ENCODE results near the gene AREL1.

Gene AREL1

DNA sequence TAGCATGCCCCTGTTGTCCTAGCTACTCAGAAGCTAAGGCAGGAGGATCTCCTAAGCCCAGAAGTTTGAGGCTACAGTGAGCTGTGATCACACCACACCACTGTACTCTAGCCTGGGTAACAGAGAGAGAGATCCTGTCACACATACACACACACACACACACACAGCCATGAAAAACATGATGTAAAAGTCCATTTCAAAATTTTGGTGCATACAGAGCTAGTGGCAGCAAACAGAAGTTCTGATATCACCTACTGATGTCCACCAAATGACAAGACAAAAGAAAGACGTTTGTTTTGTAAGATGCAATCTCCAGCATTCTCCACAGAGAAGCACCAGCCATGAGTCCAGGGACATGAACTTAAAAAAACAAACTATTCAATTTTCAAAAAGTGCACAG is 15.9 kb downstream of the AREL1 start:
- DNase-seq: no peak

DNA sequence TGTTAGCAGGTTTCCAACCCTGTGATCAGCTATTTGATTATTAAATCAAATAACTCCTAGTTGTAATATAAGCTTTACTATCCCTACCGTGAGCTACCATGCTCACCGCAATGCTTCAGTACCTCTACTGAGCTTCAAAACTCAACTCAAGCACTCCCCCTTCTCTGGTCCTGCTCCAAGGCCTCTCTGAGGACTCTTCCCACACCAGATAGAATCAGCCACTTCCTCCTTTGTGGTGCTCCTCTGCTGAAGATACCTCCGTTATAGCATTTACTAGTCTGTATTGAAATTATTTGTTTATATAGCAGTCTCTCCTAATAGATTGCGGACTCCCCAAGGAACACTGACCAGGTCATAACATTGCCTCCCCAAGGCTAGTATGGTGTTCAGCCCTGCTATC is 17.5 kb downstream of the AREL1 start:
- no peak for DNase-seq

DNA sequence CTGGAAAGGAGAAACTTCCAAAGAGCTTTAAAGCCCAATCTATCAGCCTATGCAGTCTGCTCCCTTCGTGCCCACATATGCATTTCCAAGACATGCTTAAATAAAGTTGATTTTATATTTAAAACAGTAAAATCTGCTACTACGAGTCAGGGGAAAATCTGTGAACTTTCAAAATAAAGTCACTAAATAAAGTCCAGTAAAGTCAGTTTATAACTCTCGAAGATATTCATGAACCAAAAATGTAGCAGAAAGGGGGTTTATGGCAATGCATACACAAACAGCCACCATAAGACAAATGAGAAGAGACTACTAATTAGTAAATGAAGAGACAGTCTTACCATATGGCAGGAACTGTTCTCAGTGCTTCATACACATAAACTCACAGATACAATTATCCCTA is 19.7 kb downstream of the AREL1 start:
- DNase-seq: no peak

DNA sequence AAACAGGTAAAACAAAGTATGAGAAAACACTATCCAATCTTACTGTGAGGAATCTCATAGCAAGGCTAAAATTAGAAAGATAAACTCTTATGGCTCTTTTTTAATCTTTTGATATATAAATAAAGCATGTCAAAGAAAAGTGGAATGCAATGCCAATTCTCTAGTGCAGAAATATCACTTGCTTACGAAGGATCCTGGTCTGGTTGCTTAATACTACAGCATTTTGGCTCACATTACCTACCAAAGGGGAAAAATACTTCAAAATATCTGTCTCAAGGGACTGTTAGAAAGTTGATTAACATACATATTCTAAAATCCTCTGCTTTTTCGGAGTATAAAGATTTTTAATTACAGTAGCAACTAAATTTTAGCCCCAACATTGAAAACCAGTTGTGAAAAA is 21.4 kb downstream of the AREL1 start:
- DNase-seq: no peak

DNA sequence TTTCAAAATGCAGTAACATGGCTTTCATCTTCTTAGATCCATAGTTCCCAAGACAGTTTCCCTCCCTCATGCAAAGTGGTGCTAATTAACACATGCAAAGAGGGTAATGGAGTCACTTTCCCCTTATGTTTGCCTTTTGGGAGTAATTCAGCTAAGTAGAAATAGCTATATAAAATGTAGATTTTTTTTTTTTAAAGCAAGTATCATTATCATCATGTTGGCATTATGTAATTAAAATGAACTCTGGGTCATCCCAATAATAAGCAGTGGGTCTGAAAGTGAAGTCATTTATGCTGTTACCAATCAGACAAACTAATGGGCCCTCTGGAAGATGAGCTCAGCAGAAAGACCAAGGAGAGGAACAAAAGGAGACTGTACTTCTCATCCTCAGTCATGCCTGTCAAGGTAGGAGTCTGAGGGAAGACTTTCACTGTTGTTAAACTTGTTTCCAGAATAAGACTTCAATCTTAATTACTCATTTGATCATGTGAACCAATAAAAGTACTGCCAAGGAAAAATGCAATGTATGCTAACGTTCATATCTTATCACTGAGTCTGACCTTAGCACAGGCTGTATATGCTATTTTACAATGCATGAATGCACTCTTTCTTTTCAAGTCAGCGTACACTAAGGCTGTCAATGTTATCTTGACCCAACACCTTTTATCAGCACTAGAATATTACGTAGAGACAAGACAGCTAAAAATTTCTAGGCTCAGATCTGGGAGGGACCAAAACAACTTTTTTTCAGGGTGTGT is 26.8 kb downstream of the AREL1 start:
- DNase-seq: no peak

DNA sequence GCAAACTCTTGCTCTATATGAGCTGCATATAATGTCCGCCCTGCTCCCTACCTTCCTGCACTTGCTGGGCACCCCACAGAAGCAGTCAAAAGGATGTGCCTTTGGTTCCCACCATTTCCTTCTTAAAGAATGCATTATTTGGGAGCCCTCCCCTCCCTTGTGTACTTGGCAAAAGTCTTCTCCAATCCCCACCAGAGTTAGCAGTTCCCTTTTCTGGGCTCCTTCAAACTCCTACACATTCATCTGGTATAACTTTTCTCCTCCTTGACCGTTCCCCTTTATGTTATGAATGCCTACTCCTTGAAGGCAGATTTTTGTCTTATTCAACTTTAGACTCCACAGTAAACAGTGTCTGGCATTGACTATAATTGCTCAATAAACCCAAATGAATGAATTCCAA is 27.8 kb downstream of the AREL1 start:
- no peak for DNase-seq

DNA sequence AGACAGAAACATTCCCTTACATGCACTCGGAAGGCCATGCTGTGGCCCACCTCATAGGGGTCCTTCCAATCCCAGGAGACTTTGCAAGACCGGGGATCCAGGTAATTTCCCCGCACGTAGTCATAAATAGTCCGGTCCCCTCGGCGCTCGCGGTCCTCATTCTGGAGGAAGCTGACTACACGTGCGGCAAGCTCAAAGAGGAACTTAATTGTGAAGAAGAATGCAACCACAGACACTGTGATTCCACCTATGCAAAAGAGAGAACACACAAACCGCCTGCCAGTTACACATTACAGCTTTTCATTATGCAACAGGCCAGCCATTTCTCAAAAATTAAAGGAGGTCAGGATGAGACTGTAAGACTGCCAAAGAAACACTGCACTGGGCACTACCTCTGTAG is 28.4 kb downstream of the AREL1 start:
- DNase-seq: peak; percentile 42

DNA sequence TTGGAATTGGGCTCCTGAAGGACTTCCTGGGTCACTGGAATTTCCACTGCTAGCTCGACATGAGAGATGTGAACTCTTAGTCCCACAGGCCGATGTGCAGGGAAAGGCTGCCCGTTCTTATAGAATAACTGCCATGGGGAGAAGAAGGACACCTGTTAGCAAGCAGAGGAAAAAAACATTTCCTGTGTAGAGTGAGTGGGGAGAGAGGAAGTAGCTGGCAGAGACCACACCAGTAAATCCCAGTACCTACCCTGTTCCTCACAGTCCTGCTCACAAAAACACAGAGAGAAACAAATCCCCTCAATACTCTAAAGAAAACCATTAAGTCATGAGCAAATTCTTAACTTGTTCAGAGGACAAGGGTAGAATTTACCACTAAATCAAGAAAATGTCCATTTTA is 29.5 kb downstream of the AREL1 start:
- DNase-seq: no peak

DNA sequence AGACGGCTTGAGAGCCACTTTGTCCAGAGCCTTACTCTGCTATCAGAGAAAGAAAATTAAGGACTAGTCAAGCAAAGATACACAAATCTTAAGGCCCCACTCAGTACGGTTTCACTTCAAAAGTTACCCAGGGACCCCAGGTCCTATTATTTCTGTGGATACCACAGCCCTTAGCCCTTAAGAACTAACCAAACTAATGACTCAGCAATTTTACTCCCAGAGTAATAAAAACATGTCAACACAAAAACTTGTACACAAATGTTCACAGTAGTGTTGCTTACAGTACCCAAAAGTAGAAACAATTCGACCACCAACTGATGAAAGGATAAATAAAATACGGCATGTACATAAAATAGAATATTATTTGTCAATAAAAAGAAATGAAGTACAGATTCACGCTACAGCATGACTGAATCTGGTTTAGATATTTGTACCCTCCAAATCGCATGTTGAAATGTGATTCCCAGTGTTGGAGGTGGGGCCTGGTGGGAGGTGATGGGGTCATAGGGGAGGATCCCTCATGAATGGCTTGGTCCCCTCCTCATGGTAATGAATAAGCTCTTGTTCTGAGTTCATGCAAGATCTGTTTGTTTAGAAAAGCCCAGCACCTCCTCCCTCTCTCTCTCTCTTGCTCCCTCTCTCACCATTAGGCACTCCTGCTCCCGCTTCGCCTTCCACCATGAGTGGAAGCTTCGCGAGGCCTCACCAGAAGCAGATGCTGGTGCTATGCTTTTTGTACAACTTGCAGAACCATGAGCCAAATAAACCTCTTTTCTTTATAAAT is 30.5 kb downstream of the AREL1 start:
- DNase-seq: no peak

DNA sequence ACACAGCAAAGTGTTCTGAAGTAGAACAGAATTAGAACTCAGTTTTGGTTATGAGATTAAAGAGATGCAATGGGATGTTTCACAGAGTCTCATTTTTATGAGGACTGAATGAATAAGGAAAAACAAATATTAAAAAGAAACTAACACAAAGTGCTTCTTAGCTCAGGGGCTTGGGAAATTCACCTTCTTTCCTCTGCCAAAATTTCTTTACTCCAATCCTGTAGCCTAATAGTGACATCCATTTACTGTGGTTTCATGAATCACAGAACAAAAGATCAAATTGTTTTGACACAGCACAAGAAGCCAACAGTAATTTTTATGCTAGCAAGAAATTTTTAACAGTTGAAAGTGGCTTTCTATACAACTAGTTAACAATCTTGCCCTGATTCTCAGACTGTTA is 37.7 kb downstream of the AREL1 start:
- no peak for DNase-seq

DNA sequence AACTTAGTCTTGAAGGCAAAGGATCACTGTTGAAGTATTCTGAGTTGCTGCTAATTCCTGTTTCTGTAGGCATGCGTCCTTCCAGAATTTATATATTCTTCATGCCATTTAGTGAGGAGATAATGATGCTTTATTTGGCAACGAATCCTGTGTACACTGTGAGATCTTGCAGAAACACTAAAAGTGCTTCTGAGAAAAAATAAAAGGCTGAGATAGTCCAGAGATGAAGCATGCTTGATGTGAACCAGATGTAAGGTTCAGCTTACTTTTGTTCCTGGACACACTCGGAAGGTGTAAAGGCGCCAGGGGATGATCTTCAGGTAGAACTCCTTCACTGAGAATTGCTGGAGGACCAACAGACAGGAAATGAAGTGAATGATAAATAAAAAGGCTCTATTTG is 39.1 kb downstream of the AREL1 start:
- DNase-seq: no peak

DNA sequence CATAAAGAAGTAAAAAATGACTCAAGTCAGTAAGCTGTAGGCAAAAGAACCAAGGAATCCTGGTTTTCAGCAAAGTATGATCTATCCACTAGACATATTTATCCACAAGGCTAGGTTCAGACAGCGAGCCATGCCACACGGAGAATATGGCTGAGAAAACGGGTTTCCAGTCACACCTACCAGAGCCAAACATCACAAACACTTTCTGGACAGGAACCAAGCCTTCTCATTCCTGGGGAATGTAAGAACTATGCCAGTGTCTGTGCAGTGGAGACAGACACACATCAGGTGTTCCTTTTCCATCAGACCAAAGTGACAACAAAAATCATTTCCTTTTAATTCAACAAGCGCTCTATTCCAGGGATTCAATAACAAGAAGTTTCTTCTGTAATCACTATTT is 41.1 kb downstream of the AREL1 start:
- no peak for DNase-seq

DNA sequence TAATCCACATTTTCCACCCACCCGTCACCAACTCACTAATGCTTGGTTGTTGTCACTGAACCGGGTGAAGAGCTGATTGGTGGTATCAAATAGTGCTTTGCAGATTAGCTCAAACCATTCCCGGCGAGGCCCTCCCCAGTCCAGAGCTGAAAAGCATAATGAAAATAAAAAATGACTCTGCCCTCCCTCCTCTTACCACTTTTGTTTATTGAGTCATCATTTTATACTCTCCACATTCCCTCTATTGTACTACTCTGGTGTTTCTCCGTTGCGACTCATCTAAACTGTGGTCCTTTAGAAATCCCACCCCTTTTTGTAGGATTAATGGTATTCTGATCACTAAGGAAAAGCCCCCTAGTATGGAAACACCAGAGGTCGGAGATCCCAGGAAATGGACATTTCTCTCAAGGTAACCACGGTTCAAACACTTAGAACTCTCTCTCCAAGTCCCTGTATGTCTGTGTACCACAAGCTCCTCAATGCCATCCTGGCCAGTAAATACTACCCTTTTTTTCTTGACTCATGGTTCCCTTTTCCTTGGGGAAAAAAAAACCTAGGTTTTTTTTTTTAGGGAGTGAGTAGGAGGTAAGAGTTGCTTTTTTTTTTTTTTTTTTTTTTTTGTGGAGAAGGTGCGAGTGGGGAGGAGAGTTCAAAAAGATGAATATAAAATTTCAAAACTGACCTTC is 42.0 kb downstream of the AREL1 start:
- DNase-seq: no peak

DNA sequence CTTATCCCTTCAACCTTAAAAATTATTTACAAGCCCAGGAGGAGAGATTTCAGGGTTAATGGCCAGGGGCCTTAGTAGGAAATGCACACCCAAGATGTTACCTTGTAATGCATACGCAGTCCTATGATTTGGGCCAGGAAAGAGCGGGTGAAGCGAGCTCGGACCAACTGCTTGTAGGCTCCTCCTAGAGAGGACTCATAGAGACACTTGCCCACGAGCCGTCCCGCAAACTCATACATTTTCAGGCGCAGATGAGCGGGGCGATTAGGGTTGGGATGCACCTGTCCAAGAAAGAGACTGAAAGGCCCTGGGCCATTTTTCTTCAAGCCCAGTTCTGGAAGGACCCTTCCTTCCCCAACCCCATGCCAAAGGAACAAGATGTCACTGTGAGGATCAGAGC is 43.0 kb downstream of the AREL1 start:
- DNase-seq: no peak

DNA sequence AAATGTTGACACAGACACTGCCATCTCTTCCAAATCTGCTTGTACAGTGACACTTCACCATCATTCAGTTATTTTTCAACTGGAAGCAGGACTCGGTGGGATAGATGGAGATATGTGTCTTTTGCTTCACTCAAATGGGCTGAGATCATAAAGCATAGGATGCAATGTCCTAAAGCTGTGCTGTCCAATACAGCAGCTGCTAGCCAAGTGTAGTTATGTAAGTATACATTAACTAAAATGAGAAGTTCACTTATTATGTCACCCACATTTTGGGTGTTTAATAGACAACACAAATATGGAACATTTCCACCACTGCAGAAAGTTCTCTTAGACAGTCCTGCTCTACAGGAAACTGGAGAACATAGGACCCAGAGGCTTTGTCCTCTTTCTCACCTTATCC is 43.6 kb downstream of the AREL1 start:
- DNase-seq: no peak

DNA sequence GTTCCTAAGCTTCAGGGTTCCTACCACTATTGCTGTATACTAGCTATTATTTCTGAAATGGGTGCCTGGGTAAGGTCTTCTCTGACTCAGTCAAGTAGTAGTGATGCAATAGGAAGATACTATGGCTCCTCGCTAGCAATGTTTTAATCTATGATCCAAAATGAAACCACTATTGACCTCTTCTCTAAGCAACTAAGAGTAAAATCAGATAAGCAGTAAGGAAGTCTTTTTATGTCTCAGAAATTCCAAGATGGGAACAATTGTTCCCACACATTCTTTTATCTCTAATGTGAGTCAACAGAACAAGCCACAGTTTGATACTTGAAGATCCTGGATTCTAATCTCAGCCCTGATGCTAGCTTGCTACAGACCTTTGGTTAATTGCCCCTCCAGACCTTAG is 45.1 kb downstream of the AREL1 start:
- no peak for DNase-seq

DNA sequence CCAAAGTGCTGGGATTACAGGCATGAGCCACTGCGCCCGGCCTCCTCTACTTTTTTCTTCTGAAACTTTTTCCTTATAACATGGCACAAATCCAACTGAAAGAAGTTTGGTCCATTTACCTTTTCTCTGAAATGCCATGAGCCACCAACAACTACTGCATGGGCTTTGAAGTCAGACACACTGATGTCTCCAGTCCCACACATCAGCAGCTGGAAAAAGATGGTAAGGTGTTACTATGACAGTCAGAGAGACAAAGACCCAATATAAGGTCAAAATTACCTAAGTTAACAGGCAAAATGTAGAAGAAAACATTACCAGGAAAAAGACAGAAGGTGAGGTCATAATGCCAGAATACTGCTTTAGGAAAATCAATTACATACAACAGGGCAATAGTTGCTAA is 48.2 kb downstream of the AREL1 start:
- DNase-seq: no peak

DNA sequence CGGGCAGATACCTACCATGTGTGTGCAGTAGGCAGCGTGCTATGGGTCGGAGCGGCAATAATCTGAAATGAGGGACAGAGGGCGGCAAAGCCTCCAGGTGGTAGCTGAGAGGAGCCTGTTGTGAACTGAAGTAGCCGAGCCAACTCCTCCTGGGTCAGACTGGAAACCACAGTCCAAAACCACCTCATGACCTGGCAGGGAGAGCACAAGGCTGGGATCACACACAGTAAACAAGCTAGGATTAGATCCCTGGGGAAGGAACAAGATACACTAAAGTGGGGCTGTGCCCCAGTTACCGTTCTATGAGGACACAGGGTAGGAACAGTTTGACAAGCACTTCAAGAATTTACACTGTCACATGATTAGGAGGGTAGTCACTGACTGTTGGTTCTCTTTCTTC is 49.0 kb downstream of the AREL1 start:
- no peak for DNase-seq

DNA sequence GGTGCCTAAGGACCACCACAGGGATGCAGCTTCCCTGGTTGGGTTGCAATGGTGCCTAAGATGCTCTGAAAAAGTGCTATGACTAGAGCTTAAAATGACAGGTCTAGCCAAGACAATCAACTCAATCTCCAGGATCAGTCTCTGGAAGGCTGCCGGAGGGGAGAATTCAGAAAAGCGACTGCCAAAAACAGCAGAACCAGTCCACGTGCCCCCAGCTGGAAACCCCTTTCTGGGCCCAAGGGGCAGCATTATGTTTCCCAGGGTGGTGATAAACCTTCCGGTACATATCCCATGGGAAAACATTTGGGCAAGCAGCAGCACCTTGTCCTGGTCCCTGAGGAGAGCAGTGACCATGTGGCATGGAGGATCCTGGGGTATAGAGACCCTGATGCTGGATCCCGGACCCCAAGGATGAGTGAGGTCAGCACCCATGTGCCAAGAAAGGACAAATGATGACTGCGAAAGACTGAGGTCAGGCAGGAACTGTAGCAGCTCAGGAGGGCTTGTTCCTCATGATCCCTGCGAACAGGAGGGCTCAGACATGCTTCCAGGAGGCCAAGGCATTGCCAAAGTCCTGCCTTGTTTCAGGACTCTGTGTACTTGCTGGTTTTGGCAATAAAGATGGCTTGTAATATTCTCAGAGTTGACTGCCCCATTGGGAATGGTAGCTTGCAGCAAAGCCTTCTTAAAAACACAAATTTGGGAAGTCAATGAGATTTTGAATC is 51.0 kb downstream of the AREL1 start:
- DNase-seq: no peak

DNA sequence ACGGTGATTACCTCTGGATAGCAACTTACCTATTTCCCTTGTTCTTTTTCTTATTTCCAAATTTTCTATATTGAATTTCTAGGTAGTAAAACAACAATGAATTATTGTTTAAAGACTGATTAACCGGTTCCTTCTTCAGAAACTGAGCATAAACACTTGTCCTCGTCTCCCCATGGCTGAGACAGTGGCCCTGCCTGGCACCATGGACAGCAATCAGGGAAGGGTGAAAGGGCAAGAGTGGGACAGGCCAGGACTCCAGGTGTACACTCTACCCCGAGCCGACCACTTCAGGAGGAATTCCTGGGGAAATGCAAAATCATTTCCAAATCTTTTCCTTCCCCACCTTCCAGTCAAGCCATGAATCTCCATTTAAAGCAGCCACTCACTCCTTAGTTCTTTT is 52.0 kb downstream of the AREL1 start:
- DNase-seq: no peak

DNA sequence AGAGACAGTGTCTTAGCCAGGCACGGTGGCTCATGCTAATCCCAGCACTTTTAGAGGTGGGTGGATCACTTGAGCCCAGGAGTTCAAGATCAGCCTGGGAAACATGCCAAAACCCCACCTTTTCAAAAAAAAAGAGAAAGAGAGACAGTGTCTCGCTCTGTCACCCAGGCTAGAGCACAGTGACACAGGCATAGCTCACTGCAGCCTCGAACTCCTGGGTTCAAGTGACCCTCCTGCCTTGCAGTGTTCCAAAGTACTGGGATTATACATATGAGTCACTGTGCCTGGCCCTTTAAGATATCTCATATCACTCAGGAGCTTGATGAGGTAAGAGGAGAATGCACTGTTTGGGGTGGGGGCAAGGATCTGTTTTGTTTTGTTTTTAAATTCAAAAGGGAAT is 52.7 kb downstream of the AREL1 start:
- DNase-seq: no peak

DNA sequence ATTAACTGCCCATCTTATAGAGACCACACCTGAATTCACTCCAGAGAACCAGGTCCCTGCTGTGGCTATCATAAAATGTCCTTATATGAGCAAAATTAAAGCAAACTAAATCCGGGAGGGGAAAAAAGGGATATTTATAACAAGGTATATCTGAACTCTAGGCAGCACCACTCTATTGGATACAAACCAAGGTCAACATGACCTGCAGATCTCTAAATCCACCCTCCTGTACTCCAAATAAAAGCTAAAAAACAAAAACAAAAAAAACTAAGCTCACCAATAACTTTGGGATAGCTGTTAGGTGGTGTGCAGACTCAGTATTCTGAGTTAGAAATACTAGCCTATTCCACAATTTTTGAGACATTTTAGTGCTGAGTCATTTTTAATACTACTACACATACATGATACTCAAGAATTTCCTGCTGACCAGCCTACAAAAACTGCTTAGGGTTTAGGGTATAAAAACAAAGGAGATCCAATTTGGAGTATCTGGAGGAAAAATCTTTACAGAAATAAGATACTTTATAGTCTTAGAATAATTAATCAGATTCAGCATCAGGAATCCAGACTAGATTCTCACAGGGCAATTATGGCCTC is 54.2 kb downstream of the AREL1 start:
- DNase-seq: no peak

DNA sequence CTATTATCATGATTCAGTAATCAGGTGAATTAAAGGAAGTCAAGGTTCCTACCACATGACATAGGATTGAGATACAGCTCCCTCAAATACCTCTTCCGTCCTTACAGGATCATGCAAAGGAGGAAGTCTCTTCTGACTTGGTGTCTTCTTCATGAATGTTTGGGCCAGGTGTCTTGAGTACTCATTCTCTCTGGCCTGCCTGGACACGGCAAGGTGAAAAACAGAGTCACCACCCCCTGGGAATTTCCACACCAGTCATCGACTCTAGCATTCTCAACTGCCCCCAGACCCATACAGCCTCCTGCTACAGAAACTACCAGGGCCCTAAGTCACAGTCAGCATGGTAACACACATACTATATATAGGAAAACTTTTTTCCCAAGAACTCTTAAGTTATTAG is 55.9 kb downstream of the AREL1 start:
- DNase-seq: no peak

Measured in CD4-positive, alpha-beta T cell treated with Interleukin-15 for 1 hour (primary cell).